ENCODE data around the gene AXIN2. TPM values are rescaled to one million over a fixed set of nuclear protein-coding genes. Genes with fewer than 3 reads are reported as not detected.
"Not testable (repeated sequence)": the region's sequence is repeated elsewhere in the genome, so short reads cannot be mapped to it uniquely, and the experiment has no call there.

Gene AXIN2
- polyA plus RNA-seq, 1 donor from 2014 or later: 0.40 TPM

- H3K4me3 Mint-ChIP-seq: no peak overlapping the region
- no peak overlapping the region for H3K27ac Mint-ChIP-seq
- H3K4me1 Mint-ChIP-seq: peaks cover 0 to 1% (median 0%) of the 10 kb centered on the region in 3 donors
- H3K27me3 Mint-ChIP-seq: peaks cover 11% of the 10 kb centered on the region
- H3K9me3 Mint-ChIP-seq: peaks cover 0 to 6% (median 3%) of the 10 kb centered on the region in 3 donors
- H3K36me3 Mint-ChIP-seq: no peaks in the 10 kb centered on the region
These were observed 46.9 kb downstream of the AXIN2 start for GRCh38 chr17:65514541-65514940.

DNA sequence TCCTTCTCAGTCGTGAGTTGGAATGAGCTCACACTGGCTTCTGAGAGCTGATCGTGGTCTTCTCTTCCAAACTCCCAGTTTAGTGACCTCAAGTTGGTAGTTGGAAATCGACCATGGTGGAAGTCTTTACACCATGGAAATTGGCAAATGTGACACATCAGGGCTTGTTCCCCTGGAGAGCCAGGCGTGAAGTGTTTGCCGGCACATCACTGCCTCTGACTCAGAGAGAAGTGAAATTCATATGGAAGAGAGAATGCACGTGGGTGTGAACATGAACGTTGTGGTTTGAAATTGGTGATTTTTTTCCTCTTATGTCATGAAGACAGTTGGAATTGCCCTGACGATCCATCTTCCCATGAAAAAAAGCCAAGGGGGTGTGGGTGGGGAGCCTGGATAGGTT, 47.4 kb downstream of the AXIN2 start:
- H3K36me3 Mint-ChIP-seq: no peaks in the 10 kb centered on the region
- peaks cover 0 to 6% (median 3%) of the 10 kb centered on the region in 3 donors for H3K9me3 Mint-ChIP-seq
- H3K4me1 Mint-ChIP-seq: peaks cover 0 to 1% (median 0%) of the 10 kb centered on the region in 3 donors
- no peak overlapping the region for H3K4me3 Mint-ChIP-seq
- H3K27ac Mint-ChIP-seq: no peak overlapping the region
- H3K27me3 Mint-ChIP-seq: peaks cover 11% of the 10 kb centered on the region

DNA sequence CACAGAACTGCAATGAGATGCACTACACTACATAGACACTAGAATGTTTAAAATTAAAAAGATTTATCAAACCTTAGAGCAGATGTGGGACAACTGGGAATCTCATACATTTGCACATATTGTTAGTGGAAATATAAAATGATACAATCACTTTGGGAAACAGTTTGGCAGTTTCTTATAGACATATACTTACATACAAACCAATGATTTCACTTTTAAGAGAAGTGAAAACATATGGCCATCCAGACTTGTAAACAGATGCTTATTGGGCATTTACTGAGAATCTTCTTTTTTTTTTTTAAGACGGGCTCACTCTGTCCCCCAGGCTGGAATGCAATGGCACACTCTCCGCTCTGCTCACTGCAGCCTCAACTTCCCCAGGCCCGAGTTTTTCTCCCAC, 50.1 kb downstream of the AXIN2 start:
- no peaks in the 10 kb centered on the region for H3K4me1 Mint-ChIP-seq
- peaks cover 12% of the 10 kb centered on the region for H3K27me3 Mint-ChIP-seq
- no peak overlapping the region for H3K27ac Mint-ChIP-seq
- no peaks in the 10 kb centered on the region for H3K36me3 Mint-ChIP-seq
- peak overlapping the region in 1 of 4 donors; percentile 52 for H3K4me3 Mint-ChIP-seq
- peaks cover 0 to 4% (median 0%) of the 10 kb centered on the region in 3 donors for H3K9me3 Mint-ChIP-seq

DNA sequence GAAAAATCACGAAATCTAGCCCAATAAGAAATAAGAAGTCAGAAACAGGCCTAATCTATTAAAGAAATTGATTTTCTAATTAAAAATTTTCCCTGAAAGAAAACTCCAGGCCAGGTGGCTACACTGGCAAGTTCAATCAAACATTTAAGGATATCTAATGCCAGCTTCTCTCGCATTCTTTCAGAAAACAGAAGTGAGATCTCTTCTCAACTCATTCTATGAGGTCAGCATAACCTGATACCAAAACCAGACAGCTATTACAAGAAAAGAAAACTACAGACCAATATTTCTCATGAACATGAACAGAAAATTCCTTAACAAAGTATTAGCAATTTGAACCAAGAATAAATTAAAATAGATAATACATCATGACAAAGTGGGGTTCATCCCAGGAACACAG, 52.4 kb downstream of the AXIN2 start:
- Mint-ChIP-seq H3K9me3 (peaks cover 0 to 5% (median 0%) of the 10 kb centered on the region in 3 donors), H3K27ac (no peak overlapping the region), H3K4me1 (no peaks in the 10 kb centered on the region), H3K4me3 (no peak overlapping the region), H3K27me3 (peaks cover 7% of the 10 kb centered on the region), H3K36me3 (no peaks in the 10 kb centered on the region)

- not testable (repeated sequence) for H3K4me1 Mint-ChIP-seq, H3K4me3 Mint-ChIP-seq, H3K9me3 Mint-ChIP-seq, H3K27me3 Mint-ChIP-seq, H3K27ac Mint-ChIP-seq, H3K36me3 Mint-ChIP-seq
These were observed 56.8 kb downstream of the AXIN2 start for GRCh38 chr17:65504673-65505072.

DNA sequence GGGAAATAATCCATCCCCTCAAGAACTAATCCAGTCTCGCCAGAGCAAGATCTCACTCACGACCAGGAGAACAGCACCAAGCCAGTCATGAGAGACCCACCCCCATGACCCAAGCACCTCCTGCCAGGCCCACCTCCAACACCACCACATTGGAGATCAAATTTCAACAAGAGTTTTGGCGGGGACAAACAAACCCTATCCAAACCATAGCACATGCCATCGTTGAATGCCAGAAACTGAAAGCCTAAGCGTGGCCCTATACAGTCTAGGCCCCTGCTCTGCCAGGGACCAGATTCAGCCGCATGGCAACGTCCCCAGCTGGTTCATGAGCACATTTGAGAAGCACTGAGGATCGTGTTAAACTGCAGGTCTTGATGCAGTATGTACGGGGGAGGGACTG, 57.3 kb downstream of the AXIN2 start:
- Mint-ChIP-seq H3K27me3 (peaks cover 5% of the 10 kb centered on the region), H3K9me3 (peaks cover 0 to 5% (median 0%) of the 10 kb centered on the region in 3 donors), H3K36me3 (no peaks in the 10 kb centered on the region), H3K4me1 (no peaks in the 10 kb centered on the region), H3K27ac (no peak overlapping the region), H3K4me3 (no peak overlapping the region)

DNA sequence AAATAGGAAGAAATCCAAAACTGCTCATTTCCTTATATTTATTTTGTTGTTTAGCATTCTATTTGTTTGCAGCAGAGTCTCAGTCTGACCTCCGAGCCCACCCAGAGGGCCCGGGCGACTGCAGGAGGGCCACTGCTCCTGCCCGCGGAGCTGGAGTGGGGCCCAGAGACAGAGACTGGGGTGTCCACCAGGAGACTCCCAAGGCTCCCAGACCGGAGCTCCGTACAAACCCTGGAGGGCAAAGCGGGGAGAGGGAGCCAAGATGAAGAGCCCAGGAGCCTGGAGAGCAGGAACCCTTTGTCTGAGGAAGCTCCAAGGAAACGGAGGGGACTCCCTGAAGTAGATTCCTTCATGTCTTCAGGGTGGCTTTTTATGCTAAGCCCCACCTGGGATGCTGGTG, 57.9 kb downstream of the AXIN2 start:
- no peak overlapping the region for H3K27ac Mint-ChIP-seq
- no peaks in the 10 kb centered on the region for H3K4me1 Mint-ChIP-seq
- peaks cover 0 to 5% (median 0%) of the 10 kb centered on the region in 3 donors for H3K9me3 Mint-ChIP-seq
- H3K36me3 Mint-ChIP-seq: no peaks in the 10 kb centered on the region
- H3K27me3 Mint-ChIP-seq: peaks cover 5% of the 10 kb centered on the region
- no peak overlapping the region for H3K4me3 Mint-ChIP-seq

GRCh38 chr17:65498816-65499215, 62.6 kb downstream of the AXIN2 start:
- H3K4me3 Mint-ChIP-seq: no peak overlapping the region

GRCh38 chr17:65496801-65497200, 64.6 kb downstream of the AXIN2 start:
- Mint-ChIP-seq H3K4me3 (no peak overlapping the region), H3K27ac (peak overlapping the region in 1 of 3 donors; percentile 43), H3K9me3 (peaks cover 0 to 1% (median 0%) of the 10 kb centered on the region in 3 donors), H3K27me3 (peaks cover 25% of the 10 kb centered on the region), H3K4me1 (peaks cover 0 to 4% (median 1%) of the 10 kb centered on the region in 3 donors), H3K36me3 (peaks cover 2% of the 10 kb centered on the region)

More at GRCh38 chr17:65498816-65499215, 62.6 kb downstream of the AXIN2 start:
- no peaks in the 10 kb centered on the region for H3K36me3 Mint-ChIP-seq
- peaks cover 23% of the 10 kb centered on the region for H3K27me3 Mint-ChIP-seq
- H3K27ac Mint-ChIP-seq: no peak overlapping the region
- H3K4me1 Mint-ChIP-seq: peaks cover 0 to 4% (median 1%) of the 10 kb centered on the region in 3 donors
- H3K9me3 Mint-ChIP-seq: peaks cover 0 to 1% (median 0%) of the 10 kb centered on the region in 3 donors

GRCh38 chr17:65495122-65496055, 66.1 kb downstream of the AXIN2 start:
- H3K36me3 Mint-ChIP-seq: peaks cover 2% of the 10 kb centered on the region
- no peak overlapping the region for H3K27ac Mint-ChIP-seq
- peak overlapping the region in 1 of 4 donors; percentile 28 for H3K4me3 Mint-ChIP-seq
- peaks cover 25% of the 10 kb centered on the region for H3K27me3 Mint-ChIP-seq
- H3K4me1 Mint-ChIP-seq: peaks cover 0 to 4% (median 1%) of the 10 kb centered on the region in 3 donors
- peaks cover 0 to 7% (median 0%) of the 10 kb centered on the region in 3 donors for H3K9me3 Mint-ChIP-seq

- Mint-ChIP-seq H3K4me1 (no peaks in the 10 kb centered on the region), H3K4me3 (no peak overlapping the region), H3K9me3 (peaks cover 0 to 5% (median 0%) of the 10 kb centered on the region in 3 donors), H3K27ac (no peak overlapping the region), H3K27me3 (peaks cover 13% of the 10 kb centered on the region), H3K36me3 (peaks cover 4% of the 10 kb centered on the region)
These were observed 71.9 kb downstream of the AXIN2 start for GRCh38 chr17:65489413-65490155.

GRCh38 chr17:65488665-65489064, 72.8 kb downstream of the AXIN2 start:
- Mint-ChIP-seq H3K4me1 (no peaks in the 10 kb centered on the region), H3K9me3 (peaks cover 0 to 5% (median 0%) of the 10 kb centered on the region in 3 donors), H3K4me3 (no peak overlapping the region), H3K27ac (no peak overlapping the region), H3K36me3 (peaks cover 4% of the 10 kb centered on the region), H3K27me3 (peaks cover 7% of the 10 kb centered on the region)

- Mint-ChIP-seq H3K4me3 (no peak overlapping the region), H3K4me1 (no peaks in the 10 kb centered on the region), H3K27ac (no peak overlapping the region), H3K9me3 (peaks cover 0 to 7% (median 0%) of the 10 kb centered on the region in 3 donors), H3K27me3 (peaks cover 5% of the 10 kb centered on the region), H3K36me3 (peaks cover 2% of the 10 kb centered on the region)
These were observed 73.5 kb downstream of the AXIN2 start for GRCh38 chr17:65487990-65488389.

- H3K36me3 Mint-ChIP-seq: peaks cover 2% of the 10 kb centered on the region
- no peak overlapping the region for H3K4me3 Mint-ChIP-seq
- peaks cover 0 to 7% (median 0%) of the 10 kb centered on the region in 3 donors for H3K9me3 Mint-ChIP-seq
- H3K27me3 Mint-ChIP-seq: peaks cover 5% of the 10 kb centered on the region
- no peak overlapping the region for H3K27ac Mint-ChIP-seq
- H3K4me1 Mint-ChIP-seq: no peaks in the 10 kb centered on the region
These were observed 74.3 kb downstream of the AXIN2 start for GRCh38 chr17:65487161-65487560.
